DND-41 (cell line): ENCODE results near the gene LIX1L.

Experiments used
- ATAC-seq: fragments of 200-7000 bp; cut with Tn5 transposase; 3 replicates; pipeline ENCODE4 v1.9.1; 2021; ENCODE audit warnings: low read depth; ENCODE audit not compliant: insufficient read depth
- DNase-seq: peaks from one replicate; pipeline ENCODE4 v3.0.0-alpha.2; 2020
- H2AFZ ChIP-seq: 2 replicates; pipeline ENCODE4 v1.6.0; 2012; ENCODE audit warnings: low read depth, low read length
- H3K27ac ChIP-seq: 2 replicates; pipeline ENCODE4 v1.5.1; 2012; ENCODE audit warnings: low read length, inconsistent platforms
- H3K27me3 ChIP-seq: fragments of 200-600 bp; sonication (generic); 2 replicates; pipeline ENCODE4 v1.6.0; 2012; ENCODE audit warnings: low read length, mild to moderate bottlenecking, inconsistent platforms; ENCODE audit not compliant: insufficient read depth, poor library complexity
- H3K36me3 ChIP-seq: 2 replicates; pipeline ENCODE4 v1.5.1; 2012; ENCODE audit warnings: low read length, inconsistent platforms; ENCODE audit not compliant: insufficient read depth
- H3K4me1 ChIP-seq: 2 replicates; pipeline ENCODE4 v1.5.1; 2012; ENCODE audit warnings: mild to moderate bottlenecking, low read length; ENCODE audit not compliant: insufficient read depth
- H3K4me2 ChIP-seq: 2 replicates; pipeline ENCODE4 v1.6.0; 2012; ENCODE audit warnings: mild to moderate bottlenecking, moderate library complexity, low read length, inconsistent platforms; ENCODE audit not compliant: insufficient read depth
- H3K4me3 ChIP-seq, 2 experiments: fragments of 200-600 bp in 1 of 2; shearing (Covaris generic) in 1 of 2; 2 replicates each; pipeline ENCODE4 v1.5.1; 2012 to 2016; ENCODE audit warnings: inconsistent platforms in 2 of 2, low read length in 2 of 2, mild to moderate bottlenecking in 2 of 2, low read depth in 1 of 2, moderate library complexity in 1 of 2
- H3K79me2 ChIP-seq: 2 replicates; pipeline ENCODE4 v1.6.0; 2012; ENCODE audit warnings: low read length, inconsistent platforms; ENCODE audit not compliant: insufficient read depth
- H3K9ac ChIP-seq: 2 replicates; pipeline ENCODE4 v1.6.0; 2012; ENCODE audit warnings: low read depth, mild to moderate bottlenecking, inconsistent platforms, low read length, moderate library complexity
- H3K9me3 ChIP-seq: 2 replicates; pipeline ENCODE4 v1.5.1; 2012; ENCODE audit warnings: low read length, moderate library complexity, mild to moderate bottlenecking, inconsistent platforms; ENCODE audit not compliant: insufficient read depth, severe bottlenecking
- H4K20me1 ChIP-seq: 2 replicates; pipeline ENCODE4 v1.6.0; 2012; ENCODE audit warnings: low read length; ENCODE audit not compliant: insufficient read depth
- CTCF ChIP-seq: IDR thresholded peaks from 2 replicates; pipeline ENCODE4 v1.5.1; 2012; ENCODE audit warnings: borderline replicate concordance, low read length, moderate library complexity, mild to moderate bottlenecking; ENCODE audit not compliant: poor library complexity, severe bottlenecking; ENCODE audit errors: extremely low read depth
- EZH2 ChIP-seq: IDR thresholded peaks from 3 replicates; pipeline ENCODE4 v1.6.1; 2012; ENCODE audit warnings: borderline replicate concordance, low read depth, mild to moderate bottlenecking, moderate library complexity, low read length, inconsistent platforms; ENCODE audit not compliant: severe bottlenecking

LIX1L gene

GRCh38 chr1:145975216-145975615 lies 17.4 kb upstream of the LIX1L start:
- Histone ChIP-seq H3K27me3 (no peaks in the 10 kb centered on the region), H3K4me3 (no peak overlapping the region), H3K9ac (no peak overlapping the region), H3K9me3 (no peaks in the 10 kb centered on the region), H2AFZ (no peak overlapping the region), H3K36me3 (peaks cover 7% of the 10 kb centered on the region; the same call in 1 of the 2 replicates), H3K4me2 (no peak overlapping the region), H3K27ac (no peak overlapping the region), H4K20me1 (no peaks in the 10 kb centered on the region), H3K4me1 (peaks cover 34% of the 10 kb centered on the region), H3K79me2 (0 out of 2 replicates have a peak, but pooled peaks cover 2% of the 10 kb centered on the region)
- TF ChIP-seq EZH2 = no peak
- TF ChIP-seq CTCF = no peak
- no peak for DNase-seq
- ATAC-seq = no peak

GRCh38 chr1:145974721-145975120 lies 16.9 kb upstream of the LIX1L start:
- Histone ChIP-seq H3K27me3 (no peaks in the 10 kb centered on the region), H2AFZ (no peak overlapping the region), H3K27ac (no peak overlapping the region), H3K79me2 (0 out of 2 replicates have a peak, but pooled peaks cover 2% of the 10 kb centered on the region), H4K20me1 (no peaks in the 10 kb centered on the region), H3K9me3 (no peaks in the 10 kb centered on the region), H3K36me3 (peaks cover 7% of the 10 kb centered on the region; the same call in 1 of the 2 replicates), H3K4me1 (peaks cover 29% of the 10 kb centered on the region), H3K4me3 (no peak overlapping the region), H3K4me2 (no peak overlapping the region), H3K9ac (no peak overlapping the region)
- DNase-seq (no peak), ATAC-seq (no peak)
- no peak for TF ChIP-seq CTCF
- no peak for TF ChIP-seq EZH2

- Histone ChIP-seq H3K4me1 (peaks cover 7% of the 10 kb centered on the region), H3K79me2 (0 out of 2 replicates have a peak, but pooled peaks cover 2% of the 10 kb centered on the region), H3K9me3 (no peaks in the 10 kb centered on the region), H2AFZ (no peak overlapping the region), H3K4me3 (no peak overlapping the region), H3K27me3 (no peaks in the 10 kb centered on the region), H3K36me3 (no peaks in the 10 kb centered on the region), H3K27ac (no peak overlapping the region), H4K20me1 (no peaks in the 10 kb centered on the region), H3K9ac (no peak overlapping the region), H3K4me2 (no peak overlapping the region)
- no peak for DNase-seq
- no peak for TF ChIP-seq EZH2
- no peak for TF ChIP-seq CTCF
- ATAC-seq = no peak
Observed at GRCh38 chr1:145972580-145972979, 14.8 kb upstream of the LIX1L start.

GRCh38 chr1:145967288-145967687 lies 9.5 kb upstream of the LIX1L start:
- Histone ChIP-seq H3K9ac (no peak overlapping the region), H3K36me3 (no peaks in the 10 kb centered on the region), H3K4me3 (no peak overlapping the region), H3K4me1 (peaks cover 30% of the 10 kb centered on the region), H3K4me2 (no peak overlapping the region), H3K27me3 (peaks cover 12% of the 10 kb centered on the region), H3K27ac (no peak overlapping the region), H3K9me3 (no peaks in the 10 kb centered on the region), H3K79me2 (0 out of 2 replicates have a peak, but pooled peaks cover 5% of the 10 kb centered on the region), H2AFZ (no peak overlapping the region), H4K20me1 (no peaks in the 10 kb centered on the region)
- DNase-seq (no peak), ATAC-seq (no peak)
- TF ChIP-seq CTCF = no peak
- no peak for TF ChIP-seq EZH2
